GM12874 (cell line): ENCODE measurements around the gene DAND5.

Experiments
- CTCF ChIP-seq: IDR thresholded peaks from 2 replicates; pipeline ENCODE4 v1.5.1; 2011; ENCODE audit warnings: low read depth, mild to moderate bottlenecking, control low read depth, low read length, moderate library complexity; ENCODE audit not compliant: insufficient read depth

DAND5 gene

GRCh38 chr19:12933287-12934072, 35.9 kb upstream of the DAND5 start, which contains the start of gene FARSA:
TSS of gene FARSA (minus strand) at chr19:12933711. CDS start at chr19:12933696, 15 bp downstream.
- TF ChIP-seq CTCF: no peak

GRCh38 chr19:12935071-12935470, 34.3 kb upstream of the DAND5 start:
- no peak for TF ChIP-seq CTCF

DNA sequence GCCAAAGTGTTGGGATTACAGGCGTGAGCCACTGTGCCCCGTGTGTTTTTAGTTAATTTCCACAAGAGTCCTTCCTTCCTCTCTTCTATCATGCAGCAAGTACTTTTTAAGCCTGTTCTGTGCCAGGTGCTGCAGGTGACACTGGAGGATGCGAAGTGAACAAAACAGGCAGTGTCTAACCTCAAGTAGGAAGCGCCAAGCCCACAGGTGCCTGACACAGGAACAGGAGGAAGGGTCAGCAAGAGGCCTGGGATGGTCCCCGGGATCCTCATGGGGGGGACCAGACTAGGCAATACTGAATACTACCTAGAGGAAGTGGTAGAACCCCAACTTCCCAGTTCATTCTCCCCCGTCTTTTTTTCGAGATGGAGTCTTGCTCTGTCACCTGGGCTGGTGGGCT, 32.8 kb upstream of the DAND5 start:
- TF ChIP-seq CTCF: no peak

DNA sequence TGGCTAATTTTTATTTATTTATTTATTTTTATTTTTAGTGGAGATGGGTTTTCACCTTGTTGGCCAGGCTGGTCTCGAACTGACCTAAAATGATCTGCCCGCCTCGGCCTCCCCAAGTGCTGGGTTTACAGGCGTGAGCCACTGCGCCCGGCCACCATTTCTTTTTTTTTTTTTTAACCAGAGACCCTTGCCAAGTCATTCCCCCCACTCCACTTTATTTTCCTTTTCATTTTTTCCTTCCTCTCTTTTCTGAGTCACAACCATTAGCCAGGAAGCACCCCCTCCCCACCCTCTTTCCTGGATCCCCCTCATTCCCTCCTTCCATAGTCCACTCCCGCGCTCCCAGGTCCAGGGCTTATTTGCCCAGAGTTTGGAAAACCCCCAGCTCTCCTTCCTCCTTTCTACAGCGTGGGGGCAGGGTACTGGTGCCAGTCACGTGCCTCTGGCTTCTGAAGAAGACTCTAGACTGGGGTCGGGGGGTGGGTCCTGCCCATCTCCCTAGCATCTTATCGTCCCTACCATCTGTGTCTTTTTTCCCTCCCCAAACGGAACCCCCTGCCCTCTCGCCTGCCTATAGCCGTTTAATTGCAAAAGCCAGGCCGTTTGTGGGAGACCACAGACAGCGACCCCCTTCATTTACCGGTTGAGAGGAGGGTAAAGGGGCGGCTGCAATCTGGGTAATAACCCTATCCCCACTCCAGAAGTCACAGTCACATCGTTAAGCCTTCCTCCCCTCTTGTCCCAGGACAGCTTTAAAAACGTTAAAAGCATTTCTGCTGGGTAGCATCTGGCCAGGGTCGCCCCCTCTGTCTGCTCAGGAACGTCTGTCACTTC, 32.1 kb upstream of the DAND5 start:
- TF ChIP-seq CTCF: no peak

GRCh38 chr19:12937927-12938778, 31.2 kb upstream of the DAND5 start, which contains the start of gene CALR:
TSS of gene CALR (plus strand) at chr19:12938609. CDS start at chr19:12938680, 71 bp downstream.
- TF ChIP-seq CTCF: no peak

DNA sequence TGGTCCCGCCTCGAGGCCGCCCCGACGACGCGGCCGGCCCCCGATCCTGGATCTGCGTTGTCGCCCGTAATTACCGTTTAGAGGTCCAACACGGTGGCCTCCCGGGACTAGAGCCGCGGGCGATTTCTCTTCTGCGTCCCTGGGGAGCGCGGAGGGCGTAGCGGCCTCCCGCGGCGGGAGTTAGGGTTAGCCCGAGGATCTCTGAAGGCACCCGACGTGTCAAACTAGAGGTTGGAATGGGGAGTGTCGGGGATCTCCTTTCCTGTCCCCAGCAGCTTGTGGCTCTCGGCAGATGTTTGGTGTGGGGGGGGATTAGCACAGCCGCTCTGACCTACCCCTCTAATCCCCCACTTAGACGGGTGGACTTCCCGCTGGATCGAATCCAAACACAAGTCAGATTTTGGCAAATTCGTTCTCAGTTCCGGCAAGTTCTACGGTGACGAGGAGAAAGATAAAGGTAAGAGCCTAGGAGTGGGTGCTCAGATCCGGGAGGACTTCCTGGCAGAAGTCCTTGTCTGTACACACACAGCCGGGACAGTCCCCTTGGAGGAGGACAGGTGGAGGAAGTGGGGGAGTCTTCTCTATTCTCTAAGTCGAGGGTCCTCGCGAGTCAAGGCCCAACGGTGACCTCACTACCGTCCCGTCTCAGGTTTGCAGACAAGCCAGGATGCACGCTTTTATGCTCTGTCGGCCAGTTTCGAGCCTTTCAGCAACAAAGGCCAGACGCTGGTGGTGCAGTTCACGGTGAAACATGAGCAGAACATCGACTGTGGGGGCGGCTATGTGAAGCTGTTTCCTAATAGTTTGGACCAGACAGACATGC, 30.4 kb upstream of the DAND5 start:
- no peak for TF ChIP-seq CTCF
